MCF 10A (cell line): ENCODE measurements around the gene ACTR1B. TPM values are rescaled to one million over a fixed set of nuclear protein-coding genes. Genes with fewer than 3 reads are reported as not detected.
"Not testable (repeated sequence)": the region's sequence is repeated elsewhere in the genome, so short reads cannot be mapped to it uniquely, and the experiment has no call there.

ENCODE experiments used
- Bru-seq: library from RNA; stranded (reverse); fragments of 400-500 nt; gene quantifications from one replicate; lab custom pipeline; 2021; lab: Mats Ljungman, UMichigan
- BruChase-seq, 2 experiments: library from RNA; stranded (reverse); fragments of 400-500 nt; gene quantifications; one replicate each; lab custom pipeline; 2021; lab: Mats Ljungman, UMichigan
- BruUV-seq: library from RNA; stranded (reverse); fragments of 400-500 nt; replicated peaks from 2 replicates; lab custom pipeline; 2021; lab: Mats Ljungman, UMichigan
- CTCF ChIA-PET: fragments of 300-600 bp; sonication (Branson Sonifier 250); formaldehyde crosslinking; extraction: SDS; loops from one replicate; lab custom pipeline; 2021; ENCODE audit warnings: antibody characterized with exemption, inconsistent platforms; lab: Yijun Ruan, JAX
- POLR2A ChIA-PET: fragments of 300-600, 350-650 bp; sonication (Branson Sonifier 250); formaldehyde crosslinking; extraction: SDS; loops from one replicate; lab custom pipeline; 2020; ENCODE audit warnings: antibody characterized with exemption, inconsistent platforms; lab: Yijun Ruan, JAX
- DNase-seq: peaks from one replicate; pipeline ENCODE4 v3.0.0-alpha.2; 2018; ENCODE audit not compliant: unreplicated experiment
- H3K27ac Mint-ChIP-seq: one replicate; pipeline ENCODE4 v1.8.0; 2022; ENCODE audit warnings: mild to moderate bottlenecking, low read depth, mixed read lengths; ENCODE audit not compliant: unreplicated experiment
- H3K27me3 Mint-ChIP-seq: one replicate; pipeline ENCODE4 v1.8.0; 2022; ENCODE audit warnings: mixed read lengths; ENCODE audit not compliant: insufficient read depth, unreplicated experiment
- H3K36me3 Mint-ChIP-seq: one replicate; pipeline ENCODE4 v1.8.0; 2022; ENCODE audit warnings: mild to moderate bottlenecking, moderate library complexity, mixed read lengths; ENCODE audit not compliant: insufficient read depth, unreplicated experiment
- H3K4me1 Mint-ChIP-seq: one replicate; pipeline ENCODE4 v1.8.0; 2022; ENCODE audit warnings: mixed read lengths; ENCODE audit not compliant: insufficient read depth, unreplicated experiment
- H3K4me3 Mint-ChIP-seq: one replicate; pipeline ENCODE4 v1.8.0; 2022; ENCODE audit warnings: mild to moderate bottlenecking, moderate library complexity, mixed read lengths; ENCODE audit not compliant: unreplicated experiment
- H3K9me3 Mint-ChIP-seq: one replicate; pipeline ENCODE4 v1.8.0; 2022; ENCODE audit warnings: mixed read lengths; ENCODE audit not compliant: unreplicated experiment
- CTCF ChIP-seq: fragments of 200-600 bp; IDR thresholded peaks from one replicate; pipeline ENCODE4 v1.8.0; 2022; ENCODE audit warnings: antibody characterized with exemption, mild to moderate bottlenecking; ENCODE audit not compliant: unreplicated experiment
- intact Hi-C: fragments of 100-400 bp; cut with micrococcal nuclease; formaldehyde crosslinking; loops from 2 replicates; pipeline ENCODE4 v1.14.1; 2022
- long read RNA-seq: library from polyadenylated mRNA; stranded (forward); transcript quantifications from one replicate; pipeline ENCODE4 v2.0.0, GENCODE V29; 2022
- total RNA-seq: library from RNA; stranded (reverse); gene quantifications from 2 replicates; pipeline ENCODE4 v1.2.3, GENCODE V29; 2022

Gene ACTR1B
- total RNA-seq (56.8 and 63.7 TPM in 2 replicates), Bru-seq, nascent RNA (percentile 65 among the genes with signal in this experiment), BruChase-seq, experiment 1, labeled RNA remaining after a 6-hour chase (percentile 77 among the genes with signal in this experiment), BruChase-seq, experiment 2, labeled RNA remaining after a 2-hour chase (percentile 78 among the genes with signal in this experiment)
- long read RNA-seq, transcript ACTR1B-201 (11 exons, 2,243 nt): major isoform, 18 of 30 reads
- long read RNA-seq, partial matches to known transcripts: 6 of 30 reads
- long read RNA-seq, other reads (novel, unspliced or antisense): 6 of 30 reads

GRCh38 chr2:97663962-97664635 lies at the start of gene ACTR1B:
Gene ACTR1B, minus strand, starts transcription at chr2:97664044. Its CDS starts 154 bp downstream, at chr2:97663890.
- peaks cover 7% of the 10 kb centered on the region for H3K36me3 Mint-ChIP-seq
- peaks cover 9% of the 10 kb centered on the region for H3K4me1 Mint-ChIP-seq
- intact Hi-C loops: loop anchor here (1.0 kb wide), 2 partner anchors 29 to 33 kb away; no protein-coding TSS in a partner anchor
- no peaks in the 10 kb centered on the region for H3K9me3 Mint-ChIP-seq
- TF ChIP-seq CTCF: no peak
- ChIA-PET CTCF (interaction anchor here (0.6 to 5.3 kb wide), 11 partner anchors 9 to 889 kb away, joined by 3 to 65 read pairs (median 3); partner anchors contain the start of gene COX5B), POLR2A (interaction anchor here (0.7 to 5.0 kb wide), 12 partner anchors 10 to 485 kb away, joined by 3 to 150 read pairs (median 4); partner anchors contain the start of genes ANKRD36B and COX5B)
- peak within 1 kb of the TSS; percentile 93 for H3K27ac Mint-ChIP-seq
- DNase-seq: peak; percentile 98
- no TSS peak for BruUV-seq
- H3K4me3 Mint-ChIP-seq: peak within 1 kb of the TSS; percentile 88
- no peaks in the 10 kb centered on the region for H3K27me3 Mint-ChIP-seq

DNA sequence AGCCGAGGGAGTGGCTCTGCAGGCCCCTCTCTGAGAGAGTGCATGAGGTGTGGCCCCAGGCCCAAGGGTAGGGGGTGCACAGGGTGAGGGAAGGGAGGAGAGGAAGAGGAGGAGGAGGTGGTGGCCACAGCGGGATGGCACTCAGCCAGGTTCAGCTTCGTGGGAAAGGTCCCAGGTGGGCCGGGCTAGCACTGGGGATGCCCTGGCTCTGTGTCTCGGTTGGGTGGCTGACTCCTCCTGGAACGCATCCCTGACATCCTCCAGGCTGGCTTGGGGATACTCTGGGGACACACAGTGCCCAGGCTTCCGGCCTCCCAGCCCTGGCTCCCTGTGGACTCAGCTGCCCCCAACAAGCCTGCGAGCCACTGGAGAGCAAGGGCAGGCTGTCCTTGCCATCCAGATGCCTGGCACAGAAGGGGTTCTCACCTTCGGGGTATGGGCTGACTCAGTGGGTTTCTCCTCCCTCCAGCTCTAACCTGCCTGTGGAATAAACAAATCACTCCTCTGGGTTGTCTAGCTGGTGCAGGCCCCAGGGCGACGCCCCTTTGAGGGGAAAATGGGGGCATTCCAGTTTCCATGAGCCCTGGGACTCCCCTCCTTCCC lies 49.0 kb upstream of the ACTR1B start:
- ChIA-PET CTCF (interaction anchor here (0.6 to 2.6 kb wide), 7 partner anchors 9 to 31 kb away, joined by 3 to 10 read pairs (median 3); no protein-coding TSS in a partner anchor), POLR2A (no interaction called here)
- Mint-ChIP-seq H3K27ac (no peak overlapping the region), H3K4me3 (no peak overlapping the region), H3K9me3 (no peaks in the 10 kb centered on the region), H3K36me3 (no peaks in the 10 kb centered on the region), H3K4me1 (no peaks in the 10 kb centered on the region), H3K27me3 (no peaks in the 10 kb centered on the region)
- intact Hi-C loops: no loop called here
- BruUV-seq: no TSS peak
- DNase-seq: no peak
- TF ChIP-seq CTCF: no peak

DNA sequence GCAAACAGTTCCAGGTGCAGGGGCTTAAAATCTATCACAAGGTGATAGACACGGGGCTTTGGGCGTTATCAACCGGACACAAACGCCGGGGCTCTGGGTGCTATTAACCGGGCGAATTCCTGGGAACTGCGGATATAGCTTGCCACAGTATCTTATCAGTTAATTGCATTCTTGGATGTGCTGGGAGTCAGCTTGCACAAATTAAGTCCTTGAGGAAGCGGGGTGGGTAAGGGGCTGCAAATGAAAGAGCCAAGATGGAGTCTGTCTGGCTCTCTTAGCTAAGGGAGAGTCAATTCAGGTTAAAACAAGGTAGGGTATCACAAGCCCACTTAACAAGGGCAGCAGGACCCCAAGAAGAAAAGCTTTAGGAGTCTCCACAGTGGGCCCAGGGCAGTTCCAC lies 48.3 kb upstream of the ACTR1B start:
- DNase-seq, H3K36me3 Mint-ChIP-seq, H3K27me3 Mint-ChIP-seq, H3K4me3 Mint-ChIP-seq, H3K4me1 Mint-ChIP-seq, H3K27ac Mint-ChIP-seq, intact Hi-C loops, BruUV-seq, H3K9me3 Mint-ChIP-seq: not testable (repeated sequence)
- ChIA-PET CTCF (interaction anchor here (0.6 to 2.6 kb wide), 6 partner anchors 9 to 32 kb away, joined by 3 to 10 read pairs (median 4); no protein-coding TSS in a partner anchor), POLR2A (interaction anchor here (1.0 kb wide), 1 partner anchor 18 kb away, joined by 3 read pairs; no protein-coding TSS in a partner anchor)

GRCh38 chr2:97711394-97711711 lies 47.5 kb upstream of the ACTR1B start:
- intact Hi-C loops: no loop called here
- Mint-ChIP-seq H3K4me1 (no peaks in the 10 kb centered on the region), H3K27ac (no peak overlapping the region), H3K27me3 (no peaks in the 10 kb centered on the region), H3K36me3 (no peaks in the 10 kb centered on the region), H3K9me3 (no peaks in the 10 kb centered on the region), H3K4me3 (no peak overlapping the region)
- ChIA-PET CTCF (interaction anchor here (1.6 to 2.6 kb wide), 2 partner anchors 11 to 14 kb away, joined by 4 to 10 read pairs; no protein-coding TSS in a partner anchor), POLR2A (interaction anchor here (1.0 kb wide), 1 partner anchor 19 kb away, joined by 3 read pairs; no protein-coding TSS in a partner anchor)
- DNase-seq: no peak
- no TSS peak for BruUV-seq
- TF ChIP-seq CTCF: no peak
